ENCODE data around the gene TIMM44. TPM values are rescaled to one million over a fixed set of nuclear protein-coding genes. Genes with fewer than 3 reads are reported as not detected.

Gene TIMM44
- polyA plus RNA-seq, 1 experiment: 56.6 TPM

DNA sequence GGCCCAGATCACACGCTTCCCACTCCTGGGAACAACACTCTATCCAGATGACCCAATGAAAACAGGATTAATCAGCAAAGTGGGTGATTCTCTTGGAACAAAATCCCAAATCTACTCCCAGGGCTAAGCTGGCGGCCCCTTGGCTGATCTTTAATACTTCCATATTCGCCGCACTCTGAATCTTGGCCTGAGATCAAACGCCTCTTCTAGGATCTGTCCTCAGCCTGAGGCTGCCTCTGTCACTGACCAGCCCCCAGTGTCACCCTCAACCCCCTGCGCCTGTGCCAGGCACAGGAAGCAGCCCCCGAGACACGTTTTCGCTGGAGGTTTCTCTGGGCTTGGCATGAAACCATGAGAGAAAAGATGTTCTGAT, 15.1 kb downstream of the TIMM44 start:
- ChIA-PET CTCF (interaction anchor here (0.8 to 4.5 kb wide), 9 partner anchors 8 to 76 kb away, joined by 3 to 34 read pairs (median 5); partner anchors contain the start of genes SNAPC2 and TIMM44), POLR2A (interaction anchor here (0.5 to 1.4 kb wide), 2 partner anchors 8 to 31 kb away, joined by 5 to 14 read pairs; partner anchors contain the start of gene SNAPC2)
- no peak for DNase-seq (ENCODE audit: low read depth)
- TF ChIP-seq, protein P1, sequence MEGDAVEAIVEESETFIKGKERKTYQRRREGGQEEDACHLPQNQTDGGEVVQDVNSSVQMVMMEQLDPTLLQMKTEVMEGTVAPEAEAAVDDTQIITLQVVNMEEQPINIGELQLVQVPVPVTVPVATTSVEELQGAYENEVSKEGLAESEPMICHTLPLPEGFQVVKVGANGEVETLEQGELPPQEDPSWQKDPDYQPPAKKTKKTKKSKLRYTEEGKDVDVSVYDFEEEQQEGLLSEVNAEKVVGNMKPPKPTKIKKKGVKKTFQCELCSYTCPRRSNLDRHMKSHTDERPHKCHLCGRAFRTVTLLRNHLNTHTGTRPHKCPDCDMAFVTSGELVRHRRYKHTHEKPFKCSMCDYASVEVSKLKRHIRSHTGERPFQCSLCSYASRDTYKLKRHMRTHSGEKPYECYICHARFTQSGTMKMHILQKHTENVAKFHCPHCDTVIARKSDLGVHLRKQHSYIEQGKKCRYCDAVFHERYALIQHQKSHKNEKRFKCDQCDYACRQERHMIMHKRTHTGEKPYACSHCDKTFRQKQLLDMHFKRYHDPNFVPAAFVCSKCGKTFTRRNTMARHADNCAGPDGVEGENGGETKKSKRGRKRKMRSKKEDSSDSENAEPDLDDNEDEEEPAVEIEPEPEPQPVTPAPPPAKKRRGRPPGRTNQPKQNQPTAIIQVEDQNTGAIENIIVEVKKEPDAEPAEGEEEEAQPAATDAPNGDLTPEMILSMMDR (IDR thresholded peaks at IDR 0.05; ENCODE audit: insufficient read depth, low read depth, low read length): no peak
- Histone ChIP-seq H3K4me3 (ENCODE audit: low read depth, low read length) (0 out of 2 replicates have a peak overlapping the region, but pooled peaks have one; percentile 0), H3K36me3 (ENCODE audit: control insufficient read depth, insufficient read depth, low read length) (peaks cover 25% of the 10 kb centered on the region), H3K27me3 (ENCODE audit: control insufficient read depth, insufficient read depth, low read length) (no peaks in the 10 kb centered on the region)

DNA sequence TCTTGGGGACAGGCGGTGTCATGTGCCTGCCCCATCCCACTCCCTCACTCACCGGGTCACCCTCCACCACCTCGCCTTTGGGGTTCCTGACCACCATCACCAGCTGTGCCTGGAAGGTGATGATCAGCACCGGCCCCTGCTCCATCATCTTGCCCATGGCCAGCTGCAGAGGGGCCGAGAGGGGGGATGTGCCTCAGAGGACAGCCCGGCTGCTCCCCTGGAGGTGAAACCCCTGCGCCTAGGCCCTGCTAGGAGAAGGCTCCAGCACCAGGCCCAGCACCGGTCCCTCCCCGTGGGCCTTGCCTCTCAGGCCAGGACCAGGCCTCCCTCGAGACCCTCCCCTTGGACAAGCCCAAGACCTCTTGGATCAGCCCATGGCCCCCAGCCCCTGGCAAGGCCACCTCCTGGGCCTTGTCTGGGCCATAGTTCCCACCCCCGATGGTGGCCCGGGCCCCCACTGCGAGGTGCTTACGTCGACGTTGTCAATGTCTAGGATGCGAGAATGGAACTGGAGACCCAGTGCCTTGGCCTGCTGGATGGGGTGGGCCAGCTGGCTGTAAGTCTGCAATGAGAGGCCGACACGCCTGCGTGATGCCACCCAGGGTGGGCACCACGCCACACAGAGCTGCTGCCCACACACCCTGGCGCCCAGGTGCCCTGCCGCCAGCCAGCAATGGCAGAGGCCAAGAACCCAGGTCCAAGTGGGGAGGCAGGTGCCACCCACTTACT, 15.7 kb downstream of the TIMM44 start:
- no peak for DNase-seq (ENCODE audit: low read depth)

DNA sequence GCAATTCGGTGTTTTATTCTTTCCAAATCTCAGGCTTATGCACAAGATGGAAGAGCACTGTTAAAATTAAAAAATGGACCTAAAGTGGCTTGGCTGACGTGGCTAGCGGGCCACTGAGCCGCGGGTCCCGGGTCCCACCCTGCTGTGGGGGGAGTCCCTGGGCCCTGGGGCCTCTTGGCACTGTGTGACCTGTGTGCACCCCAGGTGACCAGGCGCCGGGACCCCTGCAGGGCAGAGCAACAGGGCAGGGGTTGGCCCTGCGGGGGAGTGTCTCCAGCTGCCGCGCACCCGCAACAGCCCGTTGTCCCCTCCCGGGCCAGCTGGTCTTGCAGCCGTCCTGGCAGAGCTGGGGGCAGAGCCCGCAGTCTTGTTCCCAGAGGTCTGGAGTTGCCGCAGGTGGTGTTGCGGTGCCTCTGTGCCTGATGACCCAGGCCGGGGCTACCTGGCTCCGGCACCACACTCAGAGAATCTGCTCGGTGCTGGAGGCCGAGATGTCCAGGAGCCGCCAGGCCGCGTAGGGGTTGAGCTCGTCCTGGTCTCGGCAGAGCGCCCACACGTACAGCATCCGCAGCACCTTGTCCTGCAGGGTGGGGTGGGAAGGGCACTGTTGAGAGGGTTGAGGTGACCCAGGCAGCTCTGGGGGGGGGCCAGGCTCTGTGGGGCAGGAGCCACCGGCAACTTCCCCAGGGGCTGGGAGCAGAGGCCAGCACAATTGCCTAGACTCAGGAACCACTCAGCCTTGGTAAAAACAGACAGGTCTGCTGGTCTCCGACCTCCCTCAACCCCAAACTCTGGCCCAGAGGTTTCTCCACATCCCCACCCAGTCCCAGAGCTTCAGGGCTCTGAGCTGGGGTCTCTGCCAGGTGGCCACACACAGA, 16.5 kb downstream of the TIMM44 start:
- CTCF ChIA-PET: interaction anchor here (1.4 to 2.4 kb wide), 4 partner anchors 9 to 74 kb away, joined by 5 to 6 read pairs (median 6); no protein-coding TSS in a partner anchor
- DNase-seq (ENCODE audit: low read depth): no peak
- no peak overlapping the region for H3K4me3 ChIP-seq (ENCODE audit: low read depth, low read length)
- H3K27me3 ChIP-seq (ENCODE audit: control insufficient read depth, insufficient read depth, low read length): no peaks in the 10 kb centered on the region
- peaks cover 21% of the 10 kb centered on the region for H3K36me3 ChIP-seq (ENCODE audit: control insufficient read depth, insufficient read depth, low read length)
- TF ChIP-seq, protein P1 (IDR thresholded peaks at IDR 0.05; ENCODE audit: insufficient read depth, low read depth, low read length): no peak
- POLR2A ChIA-PET: no interaction called here

More for the DNA sequence above, 15.7 kb downstream of the TIMM44 start:
- TF ChIP-seq, protein P1 (IDR thresholded peaks at IDR 0.05; ENCODE audit: insufficient read depth, low read depth, low read length): no peak
- ChIA-PET POLR2A (no interaction called here), CTCF (interaction anchor here (1.4 to 4.5 kb wide), 4 partner anchors 8 to 75 kb away, joined by 5 to 34 read pairs (median 6); partner anchors contain the start of gene TIMM44)
- Histone ChIP-seq H3K36me3 (ENCODE audit: control insufficient read depth, insufficient read depth, low read length) (peaks cover 22% of the 10 kb centered on the region), H3K27me3 (ENCODE audit: control insufficient read depth, insufficient read depth, low read length) (no peaks in the 10 kb centered on the region), H3K4me3 (ENCODE audit: low read depth, low read length) (no peak overlapping the region)

DNA sequence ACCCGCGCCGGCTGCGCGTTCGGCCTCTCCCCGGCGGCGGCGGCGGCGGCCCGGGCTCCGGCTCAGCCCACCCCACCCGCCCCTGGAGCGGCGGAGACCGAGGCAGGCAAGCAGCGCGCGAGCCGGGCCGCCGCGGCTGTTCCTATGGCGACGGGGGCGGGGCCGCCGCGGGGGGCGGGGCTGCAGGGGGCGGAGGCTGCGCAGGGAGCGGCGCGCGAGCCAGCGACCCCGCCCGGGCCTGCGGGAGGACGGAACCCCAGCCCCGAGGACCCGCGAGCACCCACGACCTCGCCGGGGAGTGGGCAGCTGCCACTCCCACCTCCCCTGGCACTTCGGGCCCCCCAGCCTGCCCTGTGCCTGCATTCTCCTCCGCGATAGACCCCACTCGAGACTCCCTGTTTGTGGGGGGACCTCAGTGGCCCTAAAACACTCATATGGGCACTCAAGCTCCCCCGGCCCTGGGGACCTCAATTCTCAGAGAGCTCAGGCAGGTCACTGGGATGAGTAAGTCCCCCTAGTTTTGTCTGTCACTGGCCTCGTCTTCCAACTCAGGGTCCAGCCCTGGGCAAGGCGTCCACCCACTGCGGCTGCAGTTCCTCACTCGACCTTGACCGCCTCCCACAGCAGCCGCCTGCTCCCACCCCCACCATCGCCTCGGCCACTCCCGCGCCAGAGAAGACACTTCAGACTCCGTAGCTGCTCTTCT, 17.3 kb downstream of the TIMM44 start, which contains the start of gene CTXN1:
Gene CTXN1, minus strand, starts transcription at position 115 of the 706 bp plus-strand sequence. CDS start 597 bp downstream, outside the sequence.
- Histone ChIP-seq H3K36me3 (ENCODE audit: control insufficient read depth, insufficient read depth, low read length) (peaks cover 16% of the 10 kb centered on the region), H3K4me3 (ENCODE audit: low read depth, low read length) (peak within 1 kb of the TSS; percentile 41), H3K27me3 (ENCODE audit: control insufficient read depth, insufficient read depth, low read length) (no peaks in the 10 kb centered on the region)
- POLR2A ChIA-PET: no interaction called here
- CTCF ChIA-PET: interaction anchor here (1.4 to 2.4 kb wide), 4 partner anchors 8 to 73 kb away, joined by 5 to 6 read pairs (median 6); no protein-coding TSS in a partner anchor
- DNase-seq (ENCODE audit: low read depth): no peak
- TF ChIP-seq, protein P1 (IDR thresholded peaks at IDR 0.05; ENCODE audit: insufficient read depth, low read depth, low read length): peak; percentile 12; the same call in 1 of the 2 replicates
